K562 treated with DMSO at 1 percent for 48 hours (cell line): ENCODE data around the gene MPST. TPM values are rescaled to one million over a fixed set of nuclear protein-coding genes. Genes with fewer than 3 reads are reported as not detected.

ENCODE experiments used
- total RNA-seq: library from RNA; unstranded; fragments of 300-600 nt; gene quantifications from 2 replicates; pipeline ENCODE4 v1.2.3, GENCODE V29; 2022; ENCODE audit warnings: low replicate concordance; ENCODE audit errors: extremely low read depth

The MPST gene
- not detected in 2 replicates for total RNA-seq

DNA sequence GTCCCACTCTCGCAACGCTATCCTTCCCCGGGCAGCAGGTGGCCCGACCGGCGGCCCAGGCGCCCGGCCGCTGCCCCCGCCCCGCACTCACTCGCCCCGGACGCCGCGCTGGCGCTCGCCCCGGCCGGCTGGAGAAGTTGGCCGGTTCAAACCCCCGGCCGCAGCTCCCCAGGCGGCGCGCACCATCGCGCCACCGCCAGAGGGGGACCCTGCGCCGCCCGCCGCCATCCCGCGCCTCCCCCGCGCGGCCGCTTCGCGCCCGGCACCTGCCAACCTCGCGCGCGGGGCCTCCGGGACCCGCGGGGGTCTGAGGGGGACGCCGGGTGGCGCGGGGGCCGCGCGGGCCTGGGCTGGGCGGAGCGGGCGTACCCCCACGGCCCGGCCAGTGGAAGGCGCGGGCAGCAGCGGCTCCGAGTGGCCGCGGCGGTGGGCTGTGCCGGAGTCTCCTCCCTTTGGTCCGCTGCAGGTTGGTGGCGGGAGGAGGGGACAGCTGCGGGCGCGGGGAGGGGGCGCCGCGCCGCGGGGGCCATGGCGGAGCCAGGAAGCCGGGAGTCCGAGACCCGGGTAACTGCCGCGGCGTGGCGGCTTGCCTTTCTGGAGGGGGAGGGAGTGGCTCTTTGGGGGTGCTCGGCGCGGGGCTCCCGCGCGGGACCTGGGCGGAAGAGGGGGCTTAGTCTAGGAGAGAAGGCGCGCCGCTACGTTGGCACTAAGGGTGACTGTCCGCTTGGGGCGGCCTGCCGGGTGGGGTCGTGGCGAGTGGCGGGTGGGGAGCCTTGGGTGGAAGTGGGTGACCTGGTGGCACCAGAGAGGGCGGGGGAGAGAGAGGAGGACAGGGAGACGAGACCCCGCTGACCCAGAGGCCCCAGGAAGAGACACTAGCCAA, at the start of gene MPST, which contains the start of gene TST:
TSS of gene MPST (plus strand) at position 434 of the 883 bp plus-strand sequence. CDS start at position 529, 95 bp downstream.
TSS of gene TST (minus strand) at position 139 of the 883 bp plus-strand sequence. CDS start 715 bp downstream, outside the sequence.

GRCh38 chr22:37051391-37052385, 32.1 kb downstream of the MPST start, which contains the start of gene KCTD17:
TSS of gene KCTD17 (plus strand) at chr22:37051742. CDS start at chr22:37051761, 19 bp downstream.

Other genes starting within 250 kb of the MPST start
- not detected in 2 replicates for gene IFT27, start 243.6 kb upstream of the MPST start, total RNA-seq
- gene PVALB, start 202.7 kb upstream of the MPST start, total RNA-seq: not detected in 2 replicates
- not detected in 2 replicates for gene NCF4, start 158.7 kb upstream of the MPST start, total RNA-seq
- gene CSF2RB, start 106.1 kb upstream of the MPST start, total RNA-seq: not detected in 2 replicates
- not detected in 2 replicates for gene TST, start 295 bp upstream of the MPST start, total RNA-seq
- gene KCTD17, start 32.0 kb downstream of the MPST start, total RNA-seq: not detected in 2 replicates
- gene TMPRSS6, start 90.0 kb downstream of the MPST start, total RNA-seq: not detected in 2 replicates
- gene IL2RB, start 130.2 kb downstream of the MPST start, total RNA-seq: not detected in 2 replicates
- gene C1QTNF6, start 168.5 kb downstream of the MPST start, total RNA-seq: not detected in 2 replicates
- gene SSTR3, start 192.7 kb downstream of the MPST start, total RNA-seq: not detected in 2 replicates
- 1,171 TPM in 1 of 2 replicates, not detected in the other for gene RAC2, start 224.5 kb downstream of the MPST start, total RNA-seq